K562 (cell line): ENCODE measurements around the gene PRDM8. TPM values are rescaled to one million over a fixed set of nuclear protein-coding genes. Genes with fewer than 3 reads are reported as not detected.
A peak's percentile ranks its signal among the peaks of the same experiment; 100 is the strongest.

ENCODE experiments used
- ATAC-seq: fragments of 200-7000 bp; cut with Tn5 transposase; 3 replicates; pipeline ENCODE4 v1.9.1; 2020; ENCODE audit warnings: moderate library complexity
- BruUV-seq: library from RNA; stranded (reverse); fragments of 400-500 nt; replicated peaks from 2 replicates; lab custom pipeline; 2021; lab: Mats Ljungman, UMichigan
- CTCF ChIA-PET: fragments of 300-600 bp; formaldehyde crosslinking; extraction: SDS; loops from one replicate; lab custom pipeline; 2021; ENCODE audit warnings: low intra/inter-chr PET ratio; lab: Yijun Ruan, JAX
- POLR2A ChIA-PET: fragments of 300-600, 350-650 bp; sonication (Branson Sonifier 250); formaldehyde crosslinking; extraction: SDS; loops from one replicate; lab custom pipeline; 2021; ENCODE audit warnings: antibody characterized with exemption, inconsistent platforms; lab: Yijun Ruan, JAX
- DNase-seq, 4 experiments: peaks; one replicate each; pipeline versions ENCODE4 v3.0.0 to v3.0.0-alpha.2; 2011 to 2018; ENCODE audit warnings: low spot score in 3 of 4, mixed read lengths in 3 of 4; ENCODE audit errors: extremely low read depth in 1 of 4
- FAIRE-seq: peaks from 2 replicates; lab custom pipeline; 2011; peaks lifted over from hg19 to GRCh38; lab: Jason Lieb, UNC
- H2AFZ ChIP-seq: 2 replicates; pipeline ENCODE4 v1.6.0; 2011; ENCODE audit warnings: low read depth, low read length, control low read depth, inconsistent platforms
- H3K27ac ChIP-seq: fragments of 200-600 bp; 3 replicates; pipeline ENCODE4 v1.8.0; 2011; ENCODE audit warnings: low read depth, mild to moderate bottlenecking, control low read depth, inconsistent platforms, low read length, moderate library complexity, mixed read lengths; ENCODE audit errors: extremely low read depth
- H3K27me3 ChIP-seq, 2 experiments: fragments of 300-600 bp in 1 of 2; 2 replicates in 1 of 2; 3 replicates in 1 of 2; pipeline versions ENCODE4 v1.6.0 to v1.8.0; 2011; ENCODE audit warnings: inconsistent platforms in 2 of 2, low read length in 2 of 2, mild to moderate bottlenecking in 1 of 2, mixed read lengths in 1 of 2, moderate library complexity in 1 of 2; ENCODE audit not compliant: control insufficient read depth in 2 of 2, insufficient read depth in 2 of 2
- H3K36me3 ChIP-seq: fragments of 300-600 bp; 3 replicates; pipeline ENCODE4 v1.8.0; 2011; ENCODE audit warnings: mild to moderate bottlenecking, low read length, inconsistent platforms; ENCODE audit not compliant: control insufficient read depth, insufficient read depth
- H3K4me1 ChIP-seq, 2 experiments: fragments of 200-600 bp in 1 of 2; replicated peaks in 1 of 2; 2 replicates in 1 of 2; 3 replicates in 1 of 2; pipeline versions ENCODE4 v1.5.1 to v1.8.0; 2011; ENCODE audit warnings: inconsistent platforms in 2 of 2, low read length in 2 of 2, mild to moderate bottlenecking in 1 of 2, mixed read lengths in 1 of 2, moderate library complexity in 1 of 2; ENCODE audit not compliant: control insufficient read depth in 2 of 2, insufficient read depth in 2 of 2
- H3K4me2 ChIP-seq: 2 replicates; pipeline ENCODE4 v1.6.1; 2011; ENCODE audit warnings: low read length, control low read depth, inconsistent platforms, mixed read lengths; ENCODE audit not compliant: insufficient read depth
- H3K4me3 ChIP-seq: fragments of 200-600 bp; sonication (generic), shearing (Covaris generic); 2 replicates; pipeline ENCODE4 v1.5.1; 2016; ENCODE audit warnings: control low read depth, inconsistent platforms
- H3K79me2 ChIP-seq: fragments of 200-600 bp; 3 replicates; pipeline ENCODE4 v1.8.0; 2011; ENCODE audit warnings: low read length, inconsistent platforms; ENCODE audit not compliant: control insufficient read depth, insufficient read depth
- H3K9ac ChIP-seq, 2 experiments: 2 replicates each; pipeline versions ENCODE4 v1.6.0 to v1.6.1; 2011; ENCODE audit warnings: low read depth in 2 of 2, low read length in 2 of 2, control low read depth in 1 of 2, inconsistent platforms in 1 of 2, mild to moderate bottlenecking in 1 of 2, mixed read lengths in 1 of 2; ENCODE audit not compliant: insufficient read depth in 1 of 2
- H3K9me1 ChIP-seq: one replicate; pipeline ENCODE4 v1.6.0; 2011; ENCODE audit warnings: inconsistent platforms, mild to moderate bottlenecking, low read length, moderate library complexity; ENCODE audit not compliant: control insufficient read depth, insufficient read depth
- H3K9me3 ChIP-seq: replicated peaks from 2 replicates; pipeline ENCODE4 v1.5.1; 2011; ENCODE audit warnings: low read depth, low read length, inconsistent platforms; ENCODE audit not compliant: control insufficient read depth, insufficient read depth
- H4K20me1 ChIP-seq: replicated peaks from 2 replicates; pipeline ENCODE4 v1.6.1; 2011; ENCODE audit warnings: low read length, inconsistent platforms, mixed read lengths; ENCODE audit not compliant: control insufficient read depth, insufficient read depth
- CHAMP1 ChIP-seq: fragments of 450-650 bp; IDR thresholded peaks from 2 replicates; pipeline ENCODE4 v1.6.1; 2016; ENCODE audit warnings: mild to moderate bottlenecking
- KLF1 ChIP-seq: fragments of 450-650 bp; IDR thresholded peaks from 2 replicates; pipeline ENCODE4 v1.6.1; 2016; ENCODE audit warnings: missing genetic modification characterization, missing compliant biosample characterization
- MTA1 ChIP-seq: fragments of 450-650 bp; IDR thresholded peaks from 2 replicates; pipeline ENCODE4 v1.6.1; 2017; ENCODE audit warnings: borderline replicate concordance
- MTA2 ChIP-seq: fragments of 450-650 bp; IDR thresholded peaks from 2 replicates; pipeline ENCODE4 v1.6.1; 2016; ENCODE audit warnings: low read depth
- ZBTB33 ChIP-seq: sonication (generic); formaldehyde crosslinking; IDR thresholded peaks from 2 replicates; pipeline ENCODE4 v1.8.1; 2023; ENCODE audit warnings: mild to moderate bottlenecking, missing genetic modification reagents
- WGBS: fragments of 100-300 bp; shearing (Covaris generic); methylation state at CpG from one replicate; pipeline ENCODE4 v1.1.6; 2016; ENCODE audit warnings: low coverage, mixed read lengths; ENCODE audit not compliant: insufficient coverage; ENCODE audit errors: missing lambda C conversion rate; 5-methylcytosine and 5-hydroxymethylcytosine counted together
- in situ Hi-C: fragments of 300-500 bp; cut with MboI; formaldehyde crosslinking; loops from 4 replicates; pipeline ENCODE4 v1.15.0; 2018; ENCODE audit warnings: inconsistent platforms, mixed read lengths
- intact Hi-C: fragments of 100-400 bp; cut with micrococcal nuclease; formaldehyde crosslinking; loops from 2 replicates; pipeline ENCODE4 v1.14.2; 2022
- polyA plus RNA-seq, 8 experiments: library from polyadenylated mRNA; depleted of rRNA in 4 of 8; stranded (reverse) in 5 of 8; unstranded in 3 of 8; fragments of >200 nt; fragmentation: Nextera tagmentation in 2 of 8; fragmentation: Illumina TruSeq in 1 of 8; extraction: Ambion mirVana in 2 of 8; extraction: Trizol in 1 of 8; gene quantifications; 2 replicates each; pipeline versions ENCODE4 v1.2.1 to v1.2.3, GENCODE V29; 2011 to 2014; ENCODE audit warnings: inconsistent platforms in 1 of 8, missing spikeins in 1 of 8
- total RNA-seq, 7 experiments: library from RNA; depleted of rRNA in 6 of 7; stranded (reverse); fragments of >200 nt in 6 of 7; fragmentation: Illumina TruSeq in 2 of 7; extraction: Trizol in 2 of 7; gene quantifications; 2 replicates each; pipeline versions ENCODE4 v1.2.1 to v1.2.3, GENCODE V29; 2011 to 2021; ENCODE audit warnings: low replicate concordance in 1 of 7

PRDM8 gene
- total and polyA plus RNA-seq, 9 of the 15 experiments (the other 6 are each of a cell fraction or from before 2014, with no cell fraction given): 0.40 TPM; not detected in 8

- TF ChIP-seq MTA1 (no peak), MTA2 (no peak)
These were observed 13.9 kb upstream of the PRDM8 start (continued) for GRCh38 chr4:80183250-80184052.

GRCh38 chr4:80184053-80184824, 13.1 kb upstream of the PRDM8 start:
- no peak for FAIRE-seq
- intact Hi-C loops (no loop called here), in situ Hi-C loops (no loop called here)
- no peaks in the 10 kb centered on the region for H3K27me3 ChIP-seq
- no peak overlapping the region for H3K27ac ChIP-seq
- ChIA-PET POLR2A (no interaction called here), CTCF (no interaction called here)
- WGBS: 97% methylated on average over 11 of the region's 46 CpGs
- no peak overlapping the region for H3K4me2 ChIP-seq
- no peak for ATAC-seq
- H3K9ac ChIP-seq: no peak overlapping the region
- H2AFZ ChIP-seq: no peak overlapping the region
- H3K4me1 ChIP-seq: peaks cover 0 to 12% of the 10 kb centered on the region in 2 experiments
- H3K36me3 ChIP-seq: no peaks in the 10 kb centered on the region
- no peak for DNase-seq
- no peaks in the 10 kb centered on the region for H4K20me1 ChIP-seq
- H3K4me3 ChIP-seq: no peak overlapping the region
- no peaks in the 10 kb centered on the region for H3K79me2 ChIP-seq
- H3K9me3 ChIP-seq: peaks cover 6% of the 10 kb centered on the region; the same call in 1 of the 2 replicates
- H3K9me1 ChIP-seq: no peaks in the 10 kb centered on the region
- peak; percentile 55; the same call in 1 of the 2 replicates for TF ChIP-seq CHAMP1
- peak; percentile 91 for TF ChIP-seq ZBTB33 (CRISPR knock-in tag)
- no peak for TF ChIP-seq KLF1
- TF ChIP-seq, all 486 proteins: peak for 2
- BruUV-seq: no TSS peak
